SK-N-SH treated with all-trans-retinoic acid at 6 μM for 48 hours (cell line): ENCODE results near the gene KIFBP.

ENCODE experiments used
- ATAC-seq: fragments of 200-7000 bp; cut with Tn5 transposase; 3 replicates; pipeline ENCODE4 v1.9.1; 2020; ENCODE audit warnings: mild to moderate bottlenecking, moderate library complexity
- BACH2 ChIP-seq: fragments of 250-450 bp; sonication (Bioruptor Pico); IDR thresholded peaks from 2 replicates; pipeline ENCODE4 v1.9.0; 2021; ENCODE audit warnings: mild to moderate bottlenecking, borderline replicate concordance
- CREB5 ChIP-seq: fragments of 250-450 bp; sonication (Bioruptor Pico); IDR thresholded peaks from 2 replicates; pipeline ENCODE4 v1.5.1; 2020; ENCODE audit warnings: low read depth, mild to moderate bottlenecking, moderate library complexity
- CSDC2 ChIP-seq: fragments of 250-450 bp; sonication (Bioruptor Pico); IDR thresholded peaks from 2 replicates; pipeline ENCODE4 v1.5.0; 2020; ENCODE audit warnings: mild to moderate bottlenecking, moderate library complexity
- CSRNP3 ChIP-seq: fragments of 250-450 bp; sonication (Bioruptor Pico); IDR thresholded peaks from 2 replicates; pipeline ENCODE4 v1.5.1; 2021; ENCODE audit warnings: mild to moderate bottlenecking, moderate library complexity
- ISL1 ChIP-seq: fragments of 250-450 bp; sonication (Bioruptor Pico); IDR thresholded peaks from 2 replicates; pipeline ENCODE4 v2.1.2; 2022; ENCODE audit warnings: mild to moderate bottlenecking, moderate library complexity
- PATZ1 ChIP-seq: fragments of 250-450 bp; sonication (Bioruptor Pico); IDR thresholded peaks from 2 replicates; pipeline ENCODE4 v1.8.0; 2020; ENCODE audit warnings: mild to moderate bottlenecking, moderate library complexity, borderline replicate concordance
- POU6F1 ChIP-seq: fragments of 250-450 bp; sonication (Bioruptor Pico); IDR thresholded peaks from 2 replicates; pipeline ENCODE4 v1.8.0; 2021; ENCODE audit warnings: low read depth, mild to moderate bottlenecking, moderate library complexity, borderline replicate concordance
- RARB ChIP-seq: fragments of 250-450 bp; sonication (Bioruptor Pico); IDR thresholded peaks from 2 replicates; pipeline ENCODE4 v1.8.0; 2021; ENCODE audit warnings: mild to moderate bottlenecking, moderate library complexity
- SNAI2 ChIP-seq: fragments of 250-450 bp; sonication (Bioruptor Pico); IDR thresholded peaks from 2 replicates; pipeline ENCODE4 v1.5.0; 2020; ENCODE audit warnings: mild to moderate bottlenecking, moderate library complexity
- TCF4 ChIP-seq: fragments of 250-450 bp; sonication (Bioruptor Pico); IDR thresholded peaks from 2 replicates; pipeline ENCODE4 v1.8.0; 2021; ENCODE audit warnings: mild to moderate bottlenecking, moderate library complexity, borderline replicate concordance
- TOX ChIP-seq: fragments of 250-450 bp; sonication (Bioruptor Pico); IDR thresholded peaks from 2 replicates; pipeline ENCODE4 v1.8.0; 2021; ENCODE audit warnings: mild to moderate bottlenecking, moderate library complexity, borderline replicate concordance
- TSHZ2 ChIP-seq: fragments of 250-450 bp; sonication (Bioruptor Pico); IDR thresholded peaks from 2 replicates; pipeline ENCODE4 v1.5.0; 2020; ENCODE audit warnings: mild to moderate bottlenecking, moderate library complexity
- ZFP3 ChIP-seq: fragments of 250-450 bp; sonication (Bioruptor Pico); IDR thresholded peaks from 2 replicates; pipeline ENCODE4 v1.5.0; 2020; ENCODE audit warnings: mild to moderate bottlenecking, moderate library complexity
- ZFP30 ChIP-seq: fragments of 450-650 bp; formaldehyde crosslinking; IDR thresholded peaks from 2 replicates; pipeline ENCODE4 v1.5.0; 2022; ENCODE audit warnings: mild to moderate bottlenecking, moderate library complexity
- ZNF8 ChIP-seq: fragments of 450-650 bp; formaldehyde crosslinking; IDR thresholded peaks from 2 replicates; pipeline ENCODE4 v1.5.0; 2020; ENCODE audit warnings: mild to moderate bottlenecking, moderate library complexity

The KIFBP gene

GRCh38 chr10:69061305-69062161 lies 72.9 kb downstream of the KIFBP start:
- TF ChIP-seq CSRNP3 (CRISPR knock-in tag) (no peak), ZNF8 (no peak), BACH2 (CRISPR knock-in tag) (no peak), SNAI2 (CRISPR knock-in tag) (no peak), TCF4 (CRISPR knock-in tag) (no peak), ZFP3 (CRISPR knock-in tag) (no peak)
- peak; percentile 67 for ATAC-seq

GRCh38 chr10:69062901-69063300 lies 74.3 kb downstream of the KIFBP start:
- TF ChIP-seq ZFP3 (CRISPR knock-in tag) (no peak), TSHZ2 (CRISPR knock-in tag) (no peak), TOX (CRISPR knock-in tag) (no peak), PATZ1 (CRISPR knock-in tag) (no peak)
- no peak for ATAC-seq

GRCh38 chr10:69064762-69065328 lies 76.2 kb downstream of the KIFBP start:
- ATAC-seq: no peak
- no peak for TF ChIP-seq TOX (CRISPR knock-in tag)
- no peak for TF ChIP-seq PATZ1 (CRISPR knock-in tag)
- TF ChIP-seq SNAI2 (CRISPR knock-in tag): no peak
- TF ChIP-seq ISL1 (CRISPR knock-in tag): no peak
- TF ChIP-seq ZFP30 (CRISPR knock-in tag): no peak
- TF ChIP-seq ZFP3 (CRISPR knock-in tag): no peak

GRCh38 chr10:69065406-69066361 lies 77.1 kb downstream of the KIFBP start:
- no peak for ATAC-seq
- TF ChIP-seq CSDC2 (CRISPR knock-in tag) (no peak), TCF4 (CRISPR knock-in tag) (no peak), ZFP3 (CRISPR knock-in tag) (no peak), BACH2 (CRISPR knock-in tag) (no peak), RARB (CRISPR knock-in tag) (no peak), CREB5 (CRISPR knock-in tag) (no peak), POU6F1 (CRISPR knock-in tag) (no peak)
- TF ChIP-seq, all 23 proteins: peak for 0
